Heart right ventricle (tissue), 16 donors: Measurements from ENCODE around the gene PHACTR4. TPM values are rescaled to one million over a fixed set of nuclear protein-coding genes. Genes with fewer than 3 reads are reported as not detected.
"Not testable (repeated sequence)": the region's sequence is repeated elsewhere in the genome, so short reads cannot be mapped to it uniquely, and the experiment has no call there.

Experiments
- ATAC-seq, 8 donors: fragments of 200-7000 bp; cut with Tn5 transposase; one replicate each; pipeline ENCODE4 v1.9.1; 2020; ENCODE audit warnings: mild to moderate bottlenecking in 8 of 8, moderate library complexity in 8 of 8, moderate number of reproducible peaks in 1 of 8
- DNase-seq, 2 donors: peaks; one replicate each; pipeline ENCODE4 v3.0.0-alpha.2; 2020
- H3K27ac ChIP-seq, 10 donors: fragments of 200-600 bp; sonication (generic) in 2 of 10; one replicate each; pipeline versions ENCODE4 v1.5.0 to v1.8.0; 2020 to 2022; ENCODE audit warnings: mild to moderate bottlenecking in 3 of 10
- H3K27me3 ChIP-seq, 7 donors: fragments of 200-600 bp; one replicate each; pipeline ENCODE4 v1.8.0; 2021 to 2022; ENCODE audit warnings: mild to moderate bottlenecking in 2 of 7
- H3K36me3 ChIP-seq, 9 donors: fragments of 200-600 bp; sonication (generic) in 1 of 9; one replicate each; pipeline versions ENCODE4 v1.5.0 to v1.8.0; 2020 to 2022; ENCODE audit warnings: mild to moderate bottlenecking in 2 of 9
- H3K4me1 ChIP-seq, 9 donors: fragments of 200-600 bp; sonication (generic) in 1 of 9; one replicate each; pipeline versions ENCODE4 v1.5.0 to v1.8.0; 2020 to 2022; ENCODE audit warnings: mild to moderate bottlenecking in 4 of 9
- H3K4me3 ChIP-seq, 10 donors: fragments of 200-600 bp; sonication (generic) in 2 of 10; one replicate each; pipeline versions ENCODE4 v1.5.0 to v1.8.0; 2020 to 2022; ENCODE audit warnings: mild to moderate bottlenecking in 7 of 10, moderate library complexity in 2 of 10
- H3K9me3 ChIP-seq, 11 donors: fragments of 200-600 bp in 10 of 11; sonication (generic) in 2 of 11; one replicate each; pipeline versions ENCODE4 v1.5.0 to v1.8.0; 2013 to 2022; ENCODE audit warnings: mild to moderate bottlenecking in 2 of 11, control low read depth in 1 of 11, moderate library complexity in 1 of 11
- CTCF ChIP-seq, 9 donors: fragments of 200-600 bp; sonication (generic) in 2 of 9; IDR thresholded peaks; one replicate each; pipeline versions ENCODE4 v1.5.0 to v1.8.0; 2021 to 2022; ENCODE audit warnings: antibody characterized with exemption in 9 of 9, mild to moderate bottlenecking in 5 of 9, moderate library complexity in 1 of 9
- WGBS, 2 donors: extraction: QIAGEN DNeasy Blood & Tissue Kit; methylation state at CpG; one replicate each; pipeline ENCODE4 v1.1.7; 2013; ENCODE audit warnings: inconsistent platforms in 1 of 2; 5-methylcytosine and 5-hydroxymethylcytosine counted together
- intact Hi-C, 10 donors: fragments of 100-400 bp; cut with DNase I; formaldehyde crosslinking; loops; one replicate each; pipeline versions ENCODE4 v1.11.1 to v1.14.2; 2022
- polyA plus RNA-seq, 2 donors: library from polyadenylated mRNA; stranded (reverse); fragments of 200-250 nt; gene quantifications; one replicate each; pipeline ENCODE4 v1.2.3, GENCODE V29; 2013
- total RNA-seq, 10 donors: library from RNA; stranded (reverse); fragmentation: NEBNext Ultra II Directional in 3 of 10; extraction: Animal tissue kit (Norgen Biotek cat#: 25700) in 3 of 10; gene quantifications; one replicate each; pipeline versions ENCODE4 v1.2.1 to v1.2.4, GENCODE V29; 2021 to 2023
- donor health status: Arrhythmogenic right ventricular cardiomyopathy.
- donor health status: ischemic (EF 13 %, LVEDD 7.1; RV severe dilation, severe dysfunction).
- donor health status: healthy with polysubstance abuse.
- donor health status: DM: no; HTN: yes; CAD: no.
- donor health status: DM: no; HTN: no; CAD: no.
- donor health status: ischemic (EF 25% LVEDD 6.9; RV normal size, moderate dysfunction).
- donor health status: ischemic (EF 25% LVEDD 5.7; RV mildly dilated, moderate dysfunction).
- donor health status: healthy.
- donor health status: DM: yes; HTN: yes; CAD: no.
- donor health status: Ischemic cardiomyopathy.
- donor health status: ischemic (EF 35%, LVEDD 5.7; RV mildly dilated, moderate dysfunction).
- donor health status: nonischemic (EF 11% LVEDD 7.7; RV severe dilation, severe dysfunction).
- donor health status: DM: yes; HTN: yes; CAD: no.
- donor health status: PGD.
- donor health status: ischemic (EF 29% LVEDD 5.4; RV normal size, mild dysfunction).
- donor health status: nonischemic (EF 23%, LVEDD 6.1; RV moderate dilation, normal function).

PHACTR4 gene
- total and polyA plus RNA-seq, 12 donors = 14.0 to 36.1 (median 18.5) TPM

GRCh38 chr1:28537457-28538199 lies 168.1 kb downstream of the PHACTR4 start:
- H3K9me3 ChIP-seq = no peaks in the 10 kb centered on the region
- H3K36me3 ChIP-seq = peaks cover 0 to 62% (median 0%) of the 10 kb centered on the region in 9 donors
- TF ChIP-seq CTCF (IDR thresholded peaks at IDR 0.05) = no peak
- no peak overlapping the region for H3K27ac ChIP-seq
- ATAC-seq (peak in 6 of 8 donors; percentile 53 to 78 (median 65)), DNase-seq (no peak)
- 63 to 70% methylated on average over 8 of the region's 8 CpGs for WGBS, 2 donors
- H3K4me3 ChIP-seq = no peak overlapping the region
- H3K4me1 ChIP-seq = no peaks in the 10 kb centered on the region
- intact Hi-C loops = loop anchor here in 1 of 10 donors (10.0 kb wide), 1 partner anchor 327 kb away; no protein-coding TSS in a partner anchor
- H3K27me3 ChIP-seq = no peaks in the 10 kb centered on the region

- TF ChIP-seq CTCF (IDR thresholded peaks at IDR 0.05) = no peak
- WGBS, 2 donors = 90 to 94% methylated on average over 6 of the region's 6 CpGs
- intact Hi-C loops = loop anchor here in 1 of 10 donors (10.0 kb wide), 1 partner anchor 327 kb away; no protein-coding TSS in a partner anchor
Observed at GRCh38 chr1:28538286-28538685, 168.7 kb downstream of the PHACTR4 start.

GRCh38 chr1:28540651-28541050 lies 171.1 kb downstream of the PHACTR4 start:
- H3K4me1 ChIP-seq = no peaks in the 10 kb centered on the region
- H3K9me3 ChIP-seq = no peaks in the 10 kb centered on the region
- TF ChIP-seq CTCF (IDR thresholded peaks at IDR 0.05) = no peak
- no peaks in the 10 kb centered on the region for H3K27me3 ChIP-seq
- no peak overlapping the region for H3K27ac ChIP-seq
- no peak overlapping the region for H3K4me3 ChIP-seq
- WGBS, 2 donors = 93% methylated on average over 7 of the region's 7 CpGs
- ATAC-seq = no peak
- intact Hi-C loops = no loop called here
- no peak for DNase-seq
- H3K36me3 ChIP-seq = peaks cover 0 to 37% (median 0%) of the 10 kb centered on the region in 9 donors

More at GRCh38 chr1:28538286-28538685, 168.7 kb downstream of the PHACTR4 start:
- Histone ChIP-seq H3K4me3 (no peak overlapping the region), H3K9me3 (no peaks in the 10 kb centered on the region), H3K27ac (no peak overlapping the region), H3K36me3 (peaks cover 0 to 56% (median 0%) of the 10 kb centered on the region in 9 donors), H3K4me1 (no peaks in the 10 kb centered on the region), H3K27me3 (no peaks in the 10 kb centered on the region)
- DNase-seq (no peak), ATAC-seq (no peak)

GRCh38 chr1:28541414-28542015 lies 172.0 kb downstream of the PHACTR4 start:
- ATAC-seq, H3K27ac ChIP-seq, H3K4me1 ChIP-seq, H3K27me3 ChIP-seq, intact Hi-C loops, DNase-seq, H3K9me3 ChIP-seq, H3K4me3 ChIP-seq: not testable (repeated sequence)
- 92 to 94% methylated on average over 8 of the region's 8 CpGs for WGBS, 2 donors
- peaks cover 0 to 29% (median 0%) of the 10 kb centered on the region in 9 donors for H3K36me3 ChIP-seq

- no peak for ATAC-seq
- no peaks in the 10 kb centered on the region for H3K4me1 ChIP-seq
- WGBS, 2 donors = 93 to 100% methylated on average over 4 of the region's 4 CpGs
- H3K36me3 ChIP-seq = no peaks in the 10 kb centered on the region
- intact Hi-C loops = no loop called here
- no peaks in the 10 kb centered on the region for H3K27me3 ChIP-seq
- no peak overlapping the region for H3K27ac ChIP-seq
- TF ChIP-seq CTCF (IDR thresholded peaks at IDR 0.05) = no peak
- H3K9me3 ChIP-seq = no peaks in the 10 kb centered on the region
- no peak overlapping the region for H3K4me3 ChIP-seq
- no peak for DNase-seq
Observed at GRCh38 chr1:28545246-28545628, 175.7 kb downstream of the PHACTR4 start.
